ENCODE data around the gene C19orf81.

The C19orf81 gene

GRCh38 chr19:50664204-50664603 is 15.0 kb downstream of the C19orf81 start:
- Histone ChIP-seq H3K4ac (ENCODE audit: low read depth in 1 of 2, low read length in 2 of 2) (no peak overlapping the region), H3K27me3 (ENCODE audit: control insufficient read depth in 1 of 2, insufficient read depth in 1 of 2, low read length in 2 of 2) (peaks cover 0 to 60% of the 10 kb centered on the region in 2 experiments), H2BK15ac (ENCODE audit: low read depth, poor library complexity, severe bottlenecking) (no peak overlapping the region), H3K79me1 (replicated peaks; ENCODE audit: low read length, poor library complexity, severe bottlenecking) (no peaks in the 10 kb centered on the region), H3K18ac (ENCODE audit: low read depth in 1 of 2, low read length in 2 of 2) (no peak overlapping the region), H2AFZ (ENCODE audit: low read depth, low read length) (no peak overlapping the region), H3K27ac (ENCODE audit: low read length, poor library complexity, severe bottlenecking) (no peak overlapping the region), H3K9me3 (ENCODE audit: control insufficient read depth, low read length) (peaks cover 5% of the 10 kb centered on the region), H2BK120ac (ENCODE audit: low read depth, low read length) (no peak overlapping the region), H3K23ac (ENCODE audit: low read length in 2 of 2) (no peak overlapping the region), H2AK5ac (ENCODE audit: low read length, severe bottlenecking) (no peak overlapping the region), H3K14ac (ENCODE audit: low read length in 2 of 2) (no peak overlapping the region), H2BK12ac (ENCODE audit: low read length in 2 of 2) (no peak overlapping the region), H3K4me2 (ENCODE audit: low read length, poor library complexity, severe bottlenecking) (no peak overlapping the region), H4K91ac (ENCODE audit: low read length) (no peak overlapping the region), H3K9ac (ENCODE audit: low read length) (no peak overlapping the region), H2BK5ac (ENCODE audit: low read depth, low read length, poor library complexity, severe bottlenecking) (no peak overlapping the region), H4K8ac (ENCODE audit: low read length) (no peak overlapping the region), H3K4me1 (ENCODE audit: control insufficient read depth, insufficient read depth, low read depth, low read length) (no peaks in the 10 kb centered on the region), H3K36me3 (ENCODE audit: control insufficient read depth in 1 of 2, insufficient read depth in 2 of 2, low read depth in 1 of 2, low read length in 2 of 2) (no peaks in the 10 kb centered on the region), H3K4me3 (ENCODE audit: insufficient read depth in 1 of 2, low read depth in 1 of 2, low read length in 2 of 2) (no peak overlapping the region)
- no peak for DNase-seq
- WGBS: 56% methylated on average over 6 of the region's 6 CpGs

GRCh38 chr19:50666346-50667176 is 17.3 kb downstream of the C19orf81 start:
- no peak overlapping the region for H2BK15ac ChIP-seq (ENCODE audit: low read depth, poor library complexity, severe bottlenecking)
- H4K8ac ChIP-seq (ENCODE audit: low read length): no peak overlapping the region
- no peak overlapping the region for H3K23ac ChIP-seq (ENCODE audit: low read length in 2 of 2)
- no peaks in the 10 kb centered on the region for H3K79me1 ChIP-seq (replicated peaks; ENCODE audit: low read length, poor library complexity, severe bottlenecking)
- 92% methylated on average over 46 of the region's 47 CpGs for WGBS
- H4K91ac ChIP-seq (ENCODE audit: low read length): no peak overlapping the region
- no peak overlapping the region for H3K4me3 ChIP-seq (ENCODE audit: insufficient read depth in 1 of 2, low read depth in 1 of 2, low read length in 2 of 2)
- H3K4me2 ChIP-seq (ENCODE audit: low read length, poor library complexity, severe bottlenecking): no peak overlapping the region
- no peak overlapping the region for H3K14ac ChIP-seq (ENCODE audit: low read length in 2 of 2)
- H2AK5ac ChIP-seq (ENCODE audit: low read length, severe bottlenecking): no peak overlapping the region
- H3K9me3 ChIP-seq (ENCODE audit: control insufficient read depth, low read length): peaks cover 5% of the 10 kb centered on the region
- no peak overlapping the region for H2AFZ ChIP-seq (ENCODE audit: low read depth, low read length)
- peaks cover 0 to 61% of the 10 kb centered on the region in 2 experiments for H3K27me3 ChIP-seq (ENCODE audit: control insufficient read depth in 1 of 2, insufficient read depth in 1 of 2, low read length in 2 of 2)
- no peak overlapping the region for H3K9ac ChIP-seq (ENCODE audit: low read length)
- H2BK120ac ChIP-seq (ENCODE audit: low read depth, low read length): no peak overlapping the region
- no peaks in the 10 kb centered on the region for H3K4me1 ChIP-seq (ENCODE audit: control insufficient read depth, insufficient read depth, low read depth, low read length)
- H3K36me3 ChIP-seq (ENCODE audit: control insufficient read depth in 1 of 2, insufficient read depth in 2 of 2, low read depth in 1 of 2, low read length in 2 of 2): no peaks in the 10 kb centered on the region
- no peak for DNase-seq
- no peak overlapping the region for H3K27ac ChIP-seq (ENCODE audit: low read length, poor library complexity, severe bottlenecking)
- no peak overlapping the region for H3K18ac ChIP-seq (ENCODE audit: low read depth in 1 of 2, low read length in 2 of 2)
- H2BK12ac ChIP-seq (ENCODE audit: low read length in 2 of 2): no peak overlapping the region
- H2BK5ac ChIP-seq (ENCODE audit: low read depth, low read length, poor library complexity, severe bottlenecking): no peak overlapping the region
- no peak overlapping the region for H3K4ac ChIP-seq (ENCODE audit: low read depth in 1 of 2, low read length in 2 of 2)

GRCh38 chr19:50667177-50667758 is 18.0 kb downstream of the C19orf81 start:
- Histone ChIP-seq H3K4me3 (ENCODE audit: insufficient read depth in 1 of 2, low read depth in 1 of 2, low read length in 2 of 2) (no peak overlapping the region), H2AK5ac (ENCODE audit: low read length, severe bottlenecking) (no peak overlapping the region), H3K79me1 (replicated peaks; ENCODE audit: low read length, poor library complexity, severe bottlenecking) (no peaks in the 10 kb centered on the region), H2BK12ac (ENCODE audit: low read length in 2 of 2) (no peak overlapping the region), H3K27ac (ENCODE audit: low read length, poor library complexity, severe bottlenecking) (no peak overlapping the region), H3K4me2 (ENCODE audit: low read length, poor library complexity, severe bottlenecking) (no peak overlapping the region), H2AFZ (ENCODE audit: low read depth, low read length) (no peak overlapping the region), H3K27me3 (ENCODE audit: control insufficient read depth in 1 of 2, insufficient read depth in 1 of 2, low read length in 2 of 2) (peaks cover 0 to 59% of the 10 kb centered on the region in 2 experiments), H3K14ac (ENCODE audit: low read length in 2 of 2) (no peak overlapping the region), H3K9ac (ENCODE audit: low read length) (no peak overlapping the region), H3K4ac (ENCODE audit: low read depth in 1 of 2, low read length in 2 of 2) (no peak overlapping the region), H3K18ac (ENCODE audit: low read depth in 1 of 2, low read length in 2 of 2) (no peak overlapping the region), H3K4me1 (ENCODE audit: control insufficient read depth, insufficient read depth, low read depth, low read length) (no peaks in the 10 kb centered on the region), H2BK15ac (ENCODE audit: low read depth, poor library complexity, severe bottlenecking) (no peak overlapping the region), H4K91ac (ENCODE audit: low read length) (no peak overlapping the region), H3K23ac (ENCODE audit: low read length in 2 of 2) (no peak overlapping the region), H2BK120ac (ENCODE audit: low read depth, low read length) (no peak overlapping the region), H3K9me3 (ENCODE audit: control insufficient read depth, low read length) (peaks cover 5% of the 10 kb centered on the region), H4K8ac (ENCODE audit: low read length) (no peak overlapping the region), H3K36me3 (ENCODE audit: control insufficient read depth in 1 of 2, insufficient read depth in 2 of 2, low read depth in 1 of 2, low read length in 2 of 2) (no peaks in the 10 kb centered on the region), H2BK5ac (ENCODE audit: low read depth, low read length, poor library complexity, severe bottlenecking) (no peak overlapping the region)
- WGBS: 71% methylated on average over 40 of the region's 56 CpGs
- DNase-seq: no peak

- Histone ChIP-seq H3K4me3 (ENCODE audit: insufficient read depth in 1 of 2, low read depth in 1 of 2, low read length in 2 of 2) (no peak overlapping the region), H3K9me3 (ENCODE audit: control insufficient read depth, low read length) (peaks cover 5% of the 10 kb centered on the region), H3K4me2 (ENCODE audit: low read length, poor library complexity, severe bottlenecking) (no peak overlapping the region), H3K18ac (ENCODE audit: low read depth in 1 of 2, low read length in 2 of 2) (no peak overlapping the region), H2BK5ac (ENCODE audit: low read depth, low read length, poor library complexity, severe bottlenecking) (no peak overlapping the region), H3K36me3 (ENCODE audit: control insufficient read depth in 1 of 2, insufficient read depth in 2 of 2, low read depth in 1 of 2, low read length in 2 of 2) (no peaks in the 10 kb centered on the region), H3K4ac (ENCODE audit: low read depth in 1 of 2, low read length in 2 of 2) (no peak overlapping the region), H2BK12ac (ENCODE audit: low read length in 2 of 2) (no peak overlapping the region), H2AK5ac (ENCODE audit: low read length, severe bottlenecking) (no peak overlapping the region), H3K27me3 (ENCODE audit: control insufficient read depth in 1 of 2, insufficient read depth in 1 of 2, low read length in 2 of 2) (peaks cover 0 to 58% of the 10 kb centered on the region in 2 experiments), H2AFZ (ENCODE audit: low read depth, low read length) (no peak overlapping the region), H3K9ac (ENCODE audit: low read length) (no peak overlapping the region), H3K14ac (ENCODE audit: low read length in 2 of 2) (no peak overlapping the region), H4K91ac (ENCODE audit: low read length) (no peak overlapping the region), H3K23ac (ENCODE audit: low read length in 2 of 2) (no peak overlapping the region), H2BK15ac (ENCODE audit: low read depth, poor library complexity, severe bottlenecking) (no peak overlapping the region), H3K27ac (ENCODE audit: low read length, poor library complexity, severe bottlenecking) (no peak overlapping the region), H3K79me1 (replicated peaks; ENCODE audit: low read length, poor library complexity, severe bottlenecking) (no peaks in the 10 kb centered on the region), H3K4me1 (ENCODE audit: control insufficient read depth, insufficient read depth, low read depth, low read length) (no peaks in the 10 kb centered on the region), H2BK120ac (ENCODE audit: low read depth, low read length) (no peak overlapping the region), H4K8ac (ENCODE audit: low read length) (no peak overlapping the region)
- 69% methylated on average over 44 of the region's 58 CpGs for WGBS
- no peak for DNase-seq
Measured at GRCh38 chr19:50667759-50668231, 18.6 kb downstream of the C19orf81 start.

Measured in mesenchymal stem cell (in vitro differentiated cells and primary cell).